ENCODE measurements around the gene ANKMY2. TPM values are rescaled to one million over a fixed set of nuclear protein-coding genes. Genes with fewer than 3 reads are reported as not detected.

Gene ANKMY2
- total RNA-seq, 1 experiment from 2014 or later, result 23.9 TPM

GRCh38 chr7:16562456-16563220 lies 82.9 kb downstream of the ANKMY2 start:
- H3K27ac ChIP-seq, result no peak overlapping the region
- H3K36me3 ChIP-seq, result no peaks in the 10 kb centered on the region
- no peaks in the 10 kb centered on the region for H3K9me3 ChIP-seq (replicated peaks)
- no peak overlapping the region for H3K4me3 ChIP-seq
- H3K4me1 ChIP-seq (replicated peaks), result no peaks in the 10 kb centered on the region; the same call in 1 of the 2 replicates
- no peaks in the 10 kb centered on the region for H3K27me3 ChIP-seq (replicated peaks)
- DNase-seq (ENCODE audit: low read depth in 1 of 2, low spot score in 2 of 2), result no peak

- no peaks in the 10 kb centered on the region for H3K27me3 ChIP-seq (replicated peaks)
- H3K4me3 ChIP-seq, result no peak overlapping the region
- no peak for DNase-seq (ENCODE audit: low read depth in 1 of 2, low spot score in 2 of 2)
- no peak overlapping the region for H3K27ac ChIP-seq
- H3K36me3 ChIP-seq, result no peaks in the 10 kb centered on the region
- no peaks in the 10 kb centered on the region; the same call in 1 of the 2 replicates for H3K4me1 ChIP-seq (replicated peaks)
- H3K9me3 ChIP-seq (replicated peaks), result no peaks in the 10 kb centered on the region
Measured at GRCh38 chr7:16561943-16562342, 83.6 kb downstream of the ANKMY2 start.

GRCh38 chr7:16559497-16560179 lies 85.9 kb downstream of the ANKMY2 start:
- no peak for DNase-seq (ENCODE audit: low read depth in 1 of 2, low spot score in 2 of 2)

GRCh38 chr7:16558761-16559302 lies 86.7 kb downstream of the ANKMY2 start:
- H3K4me3 ChIP-seq, result no peak overlapping the region
- no peak overlapping the region for H3K27ac ChIP-seq
- no peak for DNase-seq (ENCODE audit: low read depth in 1 of 2, low spot score in 2 of 2)
- H3K9me3 ChIP-seq (replicated peaks), result no peaks in the 10 kb centered on the region
- no peaks in the 10 kb centered on the region for H3K27me3 ChIP-seq (replicated peaks)
- H3K36me3 ChIP-seq, result no peaks in the 10 kb centered on the region
- H3K4me1 ChIP-seq (replicated peaks), result no peaks in the 10 kb centered on the region; the same call in 1 of the 2 replicates

More at GRCh38 chr7:16559497-16560179, 85.9 kb downstream of the ANKMY2 start:
- Histone ChIP-seq H3K27ac (no peak overlapping the region), H3K4me3 (no peak overlapping the region), H3K9me3 (replicated peaks) (no peaks in the 10 kb centered on the region), H3K27me3 (replicated peaks) (no peaks in the 10 kb centered on the region), H3K36me3 (no peaks in the 10 kb centered on the region), H3K4me1 (replicated peaks) (no peaks in the 10 kb centered on the region; the same call in 1 of the 2 replicates)

- H3K27ac ChIP-seq, result no peak overlapping the region
- no peaks in the 10 kb centered on the region for H3K4me1 ChIP-seq (replicated peaks)
- H3K4me3 ChIP-seq, result no peak overlapping the region
- H3K27me3 ChIP-seq (replicated peaks), result no peaks in the 10 kb centered on the region
- DNase-seq (ENCODE audit: low read depth in 1 of 2, low spot score in 2 of 2), result no peak
- H3K36me3 ChIP-seq, result no peaks in the 10 kb centered on the region
- H3K9me3 ChIP-seq (replicated peaks), result no peaks in the 10 kb centered on the region
Measured at GRCh38 chr7:16556359-16556758, 89.2 kb downstream of the ANKMY2 start.

GRCh38 chr7:16554518-16555236 lies 90.9 kb downstream of the ANKMY2 start:
- Histone ChIP-seq H3K4me1 (replicated peaks) (no peaks in the 10 kb centered on the region), H3K36me3 (no peaks in the 10 kb centered on the region)

GRCh38 chr7:16550671-16551070 lies 94.9 kb downstream of the ANKMY2 start:
- Histone ChIP-seq H3K36me3 (no peaks in the 10 kb centered on the region), H3K4me3 (no peak overlapping the region), H3K9me3 (replicated peaks) (no peaks in the 10 kb centered on the region), H3K27ac (no peak overlapping the region), H3K27me3 (replicated peaks) (no peaks in the 10 kb centered on the region), H3K4me1 (replicated peaks) (no peaks in the 10 kb centered on the region)
- no peak for DNase-seq (ENCODE audit: low read depth in 1 of 2, low spot score in 2 of 2)

More at GRCh38 chr7:16554518-16555236, 90.9 kb downstream of the ANKMY2 start:
- DNase-seq (ENCODE audit: low read depth in 1 of 2, low spot score in 2 of 2), result no peak
- Histone ChIP-seq H3K4me3 (no peak overlapping the region), H3K9me3 (replicated peaks) (no peaks in the 10 kb centered on the region), H3K27ac (no peak overlapping the region), H3K27me3 (replicated peaks) (no peaks in the 10 kb centered on the region)

Other genes starting within 250 kb of the ANKMY2 start
- gene CRPPA, start 224.2 kb downstream of the ANKMY2 start, total RNA-seq (2014; rRNA removed; shearing (Covaris generic)), result 4.4 and 8.5 TPM in 2 replicates
- 0.25 and 3.0 TPM in 2 replicates for gene SOSTDC1, start 180.0 kb downstream of the ANKMY2 start, total RNA-seq (2014; rRNA removed; shearing (Covaris generic))
- gene LRRC72, start 118.9 kb downstream of the ANKMY2 start, total RNA-seq (2014; rRNA removed; shearing (Covaris generic)), result not detected in 2 replicates
- 78.6 and 97.0 TPM in 2 replicates for gene BZW2, start 427 bp upstream of the ANKMY2 start, total RNA-seq (2014; rRNA removed; shearing (Covaris generic))
- gene TSPAN13, start 108.0 kb upstream of the ANKMY2 start, total RNA-seq (2014; rRNA removed; shearing (Covaris generic)), result 57.9 and 64.3 TPM in 2 replicates
- not detected in 2 replicates for gene AGR2, start 159.2 kb upstream of the ANKMY2 start, total RNA-seq (2014; rRNA removed; shearing (Covaris generic))
- gene AGR3, start 236.2 kb upstream of the ANKMY2 start, total RNA-seq (2014; rRNA removed; shearing (Covaris generic)), result not detected in 2 replicates

Data from SJSA1 (cell line).